ENCODE measurements around the gene MED25.

DNA sequence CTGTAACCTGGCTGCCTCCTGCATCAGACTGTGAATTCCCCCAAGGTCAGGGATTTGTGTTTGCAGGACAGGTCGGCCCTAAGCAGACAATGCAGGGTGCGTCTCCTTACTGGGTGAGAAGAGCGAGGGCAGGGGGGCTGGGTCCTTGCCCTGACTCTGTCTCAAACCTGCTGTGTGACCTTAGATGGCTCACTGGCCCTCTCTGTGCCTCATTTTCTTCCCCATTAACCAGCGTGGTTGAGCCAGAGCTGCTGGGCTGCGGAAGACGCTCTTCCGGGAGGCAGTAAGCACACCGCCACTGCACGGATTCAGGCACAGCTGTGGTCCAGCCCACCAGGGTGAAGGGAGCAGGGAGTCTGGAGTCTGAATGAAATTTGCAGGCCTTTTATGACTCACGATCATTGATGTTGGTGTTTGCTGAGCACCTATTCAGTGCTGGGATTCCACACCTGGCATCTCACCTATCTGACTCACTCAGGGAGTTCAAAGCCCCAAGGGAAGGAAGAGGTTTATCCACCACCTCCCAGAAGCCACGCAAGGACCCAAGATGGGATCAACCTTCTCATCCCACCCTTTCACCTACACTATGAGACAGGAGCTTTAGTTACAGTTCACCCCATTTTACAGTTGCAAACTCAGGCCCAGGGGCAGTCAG lies 56.5 kb downstream of the MED25 start:
- TF ChIP-seq, protein P1, sequence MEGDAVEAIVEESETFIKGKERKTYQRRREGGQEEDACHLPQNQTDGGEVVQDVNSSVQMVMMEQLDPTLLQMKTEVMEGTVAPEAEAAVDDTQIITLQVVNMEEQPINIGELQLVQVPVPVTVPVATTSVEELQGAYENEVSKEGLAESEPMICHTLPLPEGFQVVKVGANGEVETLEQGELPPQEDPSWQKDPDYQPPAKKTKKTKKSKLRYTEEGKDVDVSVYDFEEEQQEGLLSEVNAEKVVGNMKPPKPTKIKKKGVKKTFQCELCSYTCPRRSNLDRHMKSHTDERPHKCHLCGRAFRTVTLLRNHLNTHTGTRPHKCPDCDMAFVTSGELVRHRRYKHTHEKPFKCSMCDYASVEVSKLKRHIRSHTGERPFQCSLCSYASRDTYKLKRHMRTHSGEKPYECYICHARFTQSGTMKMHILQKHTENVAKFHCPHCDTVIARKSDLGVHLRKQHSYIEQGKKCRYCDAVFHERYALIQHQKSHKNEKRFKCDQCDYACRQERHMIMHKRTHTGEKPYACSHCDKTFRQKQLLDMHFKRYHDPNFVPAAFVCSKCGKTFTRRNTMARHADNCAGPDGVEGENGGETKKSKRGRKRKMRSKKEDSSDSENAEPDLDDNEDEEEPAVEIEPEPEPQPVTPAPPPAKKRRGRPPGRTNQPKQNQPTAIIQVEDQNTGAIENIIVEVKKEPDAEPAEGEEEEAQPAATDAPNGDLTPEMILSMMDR (conservative IDR thresholded peaks at IDR 0.05 in 1 of 2, IDR thresholded peaks at IDR 0.05 in 1 of 2; ENCODE audit: low read depth in 1 of 2, low read length in 2 of 2) = no peak
- no peak for TF ChIP-seq EZH2 (IDR thresholded peaks at IDR 0.05; ENCODE audit: low read length, missing control alignments)

Measured in fibroblast of lung (primary cell).